ENCODE data around the gene THEMIS. TPM values are rescaled to one million over a fixed set of nuclear protein-coding genes. Genes with fewer than 3 reads are reported as not detected.

The THEMIS gene
- total and polyA plus RNA-seq, 2 donors (not counting 1 experiment from before 2014, with no cell fraction given): not detected

DNA sequence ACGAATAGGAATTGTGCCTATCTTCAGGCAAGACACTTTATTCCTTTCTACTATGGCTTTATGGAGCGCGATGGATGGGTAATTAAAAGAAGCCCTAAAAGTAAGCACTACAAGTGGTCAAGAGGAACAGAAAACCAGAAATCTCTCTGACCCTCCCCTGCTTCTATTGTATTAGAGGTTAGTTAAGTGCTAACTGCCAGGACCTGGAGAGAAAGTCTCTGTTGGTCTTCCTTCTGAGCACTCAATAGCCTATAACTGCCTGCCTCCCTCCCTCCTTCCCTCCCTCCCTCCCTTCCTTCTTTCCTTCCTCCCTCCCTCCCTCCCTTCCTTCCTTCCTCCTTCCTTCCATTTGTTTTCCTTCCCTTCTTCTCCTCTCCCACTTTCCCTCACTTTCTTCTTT is 190.2 kb downstream of the THEMIS start:
- TF ChIP-seq, protein P1, sequence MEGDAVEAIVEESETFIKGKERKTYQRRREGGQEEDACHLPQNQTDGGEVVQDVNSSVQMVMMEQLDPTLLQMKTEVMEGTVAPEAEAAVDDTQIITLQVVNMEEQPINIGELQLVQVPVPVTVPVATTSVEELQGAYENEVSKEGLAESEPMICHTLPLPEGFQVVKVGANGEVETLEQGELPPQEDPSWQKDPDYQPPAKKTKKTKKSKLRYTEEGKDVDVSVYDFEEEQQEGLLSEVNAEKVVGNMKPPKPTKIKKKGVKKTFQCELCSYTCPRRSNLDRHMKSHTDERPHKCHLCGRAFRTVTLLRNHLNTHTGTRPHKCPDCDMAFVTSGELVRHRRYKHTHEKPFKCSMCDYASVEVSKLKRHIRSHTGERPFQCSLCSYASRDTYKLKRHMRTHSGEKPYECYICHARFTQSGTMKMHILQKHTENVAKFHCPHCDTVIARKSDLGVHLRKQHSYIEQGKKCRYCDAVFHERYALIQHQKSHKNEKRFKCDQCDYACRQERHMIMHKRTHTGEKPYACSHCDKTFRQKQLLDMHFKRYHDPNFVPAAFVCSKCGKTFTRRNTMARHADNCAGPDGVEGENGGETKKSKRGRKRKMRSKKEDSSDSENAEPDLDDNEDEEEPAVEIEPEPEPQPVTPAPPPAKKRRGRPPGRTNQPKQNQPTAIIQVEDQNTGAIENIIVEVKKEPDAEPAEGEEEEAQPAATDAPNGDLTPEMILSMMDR (conservative IDR thresholded peaks at IDR 0.05 in 1 of 2, IDR thresholded peaks at IDR 0.05 in 1 of 2; ENCODE audit: low read depth in 1 of 2, low read length in 2 of 2): no peak
- Histone ChIP-seq H3K27ac (ENCODE audit: insufficient read depth, low read length) (no peak overlapping the region), H3K36me3 (ENCODE audit: control insufficient read depth, insufficient read depth, low read length) (no peaks in the 10 kb centered on the region), H2AFZ (ENCODE audit: low read length) (no peak overlapping the region), H3K4me2 (ENCODE audit: extremely low read depth, insufficient read depth, low read length) (no peak overlapping the region), H3K9ac (ENCODE audit: insufficient read depth, low read length) (no peak overlapping the region), H3K79me2 (ENCODE audit: control insufficient read depth, insufficient read depth, low read length) (no peaks in the 10 kb centered on the region), H3K4me1 (ENCODE audit: control insufficient read depth, extremely low read depth, insufficient read depth, low read length) (no peaks in the 10 kb centered on the region), H4K20me1 (ENCODE audit: control insufficient read depth, extremely low read depth, insufficient read depth, low read length) (no peaks in the 10 kb centered on the region), H3K4me3 (replicated peaks in 1 of 4; ENCODE audit: control extremely low read depth in 1 of 4, insufficient read depth in 1 of 4, low read depth in 3 of 4, low read length in 4 of 4) (no peak overlapping the region), H3K27me3 (ENCODE audit: control insufficient read depth, insufficient read depth, low read length) (peaks cover 9% of the 10 kb centered on the region), H3K9me3 (ENCODE audit: control insufficient read depth, insufficient read depth, low read depth, low read length) (no peaks in the 10 kb centered on the region)
- no peak for DNase-seq (ENCODE audit: low read depth in 2 of 2)

DNA sequence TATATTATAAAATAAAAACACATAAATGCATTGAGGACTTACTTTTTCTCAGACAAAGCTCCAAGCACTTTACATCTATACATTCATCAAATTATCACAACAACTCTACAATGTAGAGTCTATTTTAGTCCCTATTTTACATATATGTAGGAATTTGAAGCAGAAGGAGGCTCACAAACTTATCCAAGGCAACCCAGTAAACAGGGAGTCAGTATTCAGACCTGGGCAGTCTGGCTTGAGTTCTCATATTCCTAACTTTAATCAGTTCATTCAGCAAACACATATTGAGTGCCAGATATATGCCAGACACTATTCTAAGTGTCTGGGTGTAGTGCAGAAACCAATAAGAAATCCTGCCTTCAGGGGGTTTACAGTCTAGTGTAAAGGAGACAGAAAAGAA is 194.6 kb downstream of the THEMIS start:
- no peak for DNase-seq (ENCODE audit: low read depth in 2 of 2)
- Histone ChIP-seq H3K27me3 (ENCODE audit: control insufficient read depth, insufficient read depth, low read length) (no peaks in the 10 kb centered on the region), H3K36me3 (ENCODE audit: control insufficient read depth, insufficient read depth, low read length) (no peaks in the 10 kb centered on the region), H2AFZ (ENCODE audit: low read length) (no peak overlapping the region), H3K4me1 (ENCODE audit: control insufficient read depth, extremely low read depth, insufficient read depth, low read length) (no peaks in the 10 kb centered on the region), H3K4me3 (replicated peaks in 1 of 4; ENCODE audit: control extremely low read depth in 1 of 4, insufficient read depth in 1 of 4, low read depth in 3 of 4, low read length in 4 of 4) (no peak overlapping the region), H4K20me1 (ENCODE audit: control insufficient read depth, extremely low read depth, insufficient read depth, low read length) (no peaks in the 10 kb centered on the region), H3K4me2 (ENCODE audit: extremely low read depth, insufficient read depth, low read length) (no peak overlapping the region), H3K9ac (ENCODE audit: insufficient read depth, low read length) (no peak overlapping the region), H3K9me3 (ENCODE audit: control insufficient read depth, insufficient read depth, low read depth, low read length) (no peaks in the 10 kb centered on the region), H3K27ac (ENCODE audit: insufficient read depth, low read length) (no peak overlapping the region), H3K79me2 (ENCODE audit: control insufficient read depth, insufficient read depth, low read length) (no peaks in the 10 kb centered on the region)
- TF ChIP-seq, protein P1 (conservative IDR thresholded peaks at IDR 0.05 in 1 of 2, IDR thresholded peaks at IDR 0.05 in 1 of 2; ENCODE audit: low read depth in 1 of 2, low read length in 2 of 2): no peak
- no peak for TF ChIP-seq EZH2 (IDR thresholded peaks at IDR 0.05; ENCODE audit: low read length, missing control alignments)

DNA sequence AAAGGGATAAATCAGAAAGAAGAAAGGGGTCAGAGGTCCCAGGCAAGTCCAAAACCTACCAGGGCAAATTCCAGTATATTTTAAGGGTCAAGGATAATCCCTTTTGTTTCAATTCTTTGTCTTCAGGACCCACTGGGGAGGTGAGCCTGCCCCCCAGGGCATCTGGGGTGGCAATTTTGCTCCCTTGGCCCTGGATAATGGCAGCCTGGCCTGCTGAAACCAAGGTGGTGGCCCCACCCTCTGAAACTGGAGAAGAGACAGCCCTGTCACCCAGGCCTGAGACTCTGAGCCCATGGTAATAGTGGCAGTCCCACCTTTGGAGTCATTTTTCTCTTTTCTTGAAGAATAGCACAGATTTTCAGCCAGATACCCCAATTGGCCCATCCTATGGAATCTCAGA is 205.8 kb downstream of the THEMIS start:
- H3K27ac ChIP-seq (ENCODE audit: insufficient read depth, low read length): no peak overlapping the region
- no peak overlapping the region for H2AFZ ChIP-seq (ENCODE audit: low read length)
- no peak for DNase-seq (ENCODE audit: low read depth in 2 of 2)
- H3K4me1 ChIP-seq (ENCODE audit: control insufficient read depth, extremely low read depth, insufficient read depth, low read length): no peaks in the 10 kb centered on the region
- H3K36me3 ChIP-seq (ENCODE audit: control insufficient read depth, insufficient read depth, low read length): no peaks in the 10 kb centered on the region
- no peak overlapping the region for H3K9ac ChIP-seq (ENCODE audit: insufficient read depth, low read length)
- H3K79me2 ChIP-seq (ENCODE audit: control insufficient read depth, insufficient read depth, low read length): no peaks in the 10 kb centered on the region
- TF ChIP-seq, protein P1 (conservative IDR thresholded peaks at IDR 0.05 in 1 of 2, IDR thresholded peaks at IDR 0.05 in 1 of 2; ENCODE audit: low read depth in 1 of 2, low read length in 2 of 2): no peak
- no peak for TF ChIP-seq EZH2 (IDR thresholded peaks at IDR 0.05; ENCODE audit: low read length, missing control alignments)
- H3K4me3 ChIP-seq (replicated peaks in 1 of 4; ENCODE audit: control extremely low read depth in 1 of 4, insufficient read depth in 1 of 4, low read depth in 3 of 4, low read length in 4 of 4): no peak overlapping the region
- H3K27me3 ChIP-seq (ENCODE audit: control insufficient read depth, insufficient read depth, low read length): no peaks in the 10 kb centered on the region
- no peaks in the 10 kb centered on the region for H4K20me1 ChIP-seq (ENCODE audit: control insufficient read depth, extremely low read depth, insufficient read depth, low read length)
- H3K9me3 ChIP-seq (ENCODE audit: control insufficient read depth, insufficient read depth, low read depth, low read length): no peaks in the 10 kb centered on the region
- no peak overlapping the region for H3K4me2 ChIP-seq (ENCODE audit: extremely low read depth, insufficient read depth, low read length)

Data from fibroblast of lung (primary cell).